GM13976 (cell line): Measurements from ENCODE around the gene CNDP1.

Experiments used
- DNase-seq: peaks from one replicate; pipeline ENCODE4 v3.0.0; 2012; ENCODE audit warnings: low spot score
- CTCF ChIP-seq: IDR thresholded peaks from 2 replicates; pipeline ENCODE4 v1.5.1; 2012; ENCODE audit warnings: borderline replicate concordance, mild to moderate bottlenecking; ENCODE audit not compliant: insufficient read depth; ENCODE audit errors: extremely low read depth, missing control alignments, control extremely low read depth
- in situ Hi-C: fragments of 300-500 bp; cut with MboI; formaldehyde crosslinking; loops from one replicate; pipeline ENCODE4 v1.12.0; 2022; ENCODE audit warnings: low sequenced_read_pairs, mixed read lengths, inconsistent platforms; ENCODE audit not compliant: unreplicated experiment

Gene CNDP1

GRCh38 chr18:74531043-74531442 is 3.3 kb upstream of the CNDP1 start:
- in situ Hi-C loops = no loop called here
- TF ChIP-seq CTCF = no peak

GRCh38 chr18:74532511-74533025 is 1.7 kb upstream of the CNDP1 start:
- TF ChIP-seq CTCF = no peak
- DNase-seq = no peak
- in situ Hi-C loops = no loop called here

More at GRCh38 chr18:74531043-74531442, 3.3 kb upstream of the CNDP1 start:
- DNase-seq = no peak

- in situ Hi-C loops = no loop called here
- TF ChIP-seq CTCF = no peak
- DNase-seq = no peak
Measured at GRCh38 chr18:74533666-74534065, 634 bp upstream of the CNDP1 start.

- in situ Hi-C loops = no loop called here
- no peak for TF ChIP-seq CTCF
- no peak for DNase-seq
Measured at GRCh38 chr18:74534981-74535649, 815 bp downstream of the CNDP1 start.

- in situ Hi-C loops = no loop called here
- TF ChIP-seq CTCF = no peak
- DNase-seq = no peak
Measured at GRCh38 chr18:74539289-74539688, 5.0 kb downstream of the CNDP1 start.

- in situ Hi-C loops = loop anchor here (10.0 kb wide), 1 partner anchor 186 kb away; no protein-coding TSS in a partner anchor
- no peak for TF ChIP-seq CTCF
- DNase-seq = no peak
Measured at GRCh38 chr18:74540652-74541421, 6.5 kb downstream of the CNDP1 start.
